Hepatocyte (in vitro differentiated cells): Measurements from ENCODE around the gene PDZD7.

ENCODE experiments used
- EZH2 ChIP-seq: fragments of 200-600 bp; sonication (generic); IDR thresholded peaks from 2 replicates; pipeline ENCODE4 v1.6.1; 2016; ENCODE audit warnings: antibody characterized with exemption, mild to moderate bottlenecking, borderline replicate concordance
- EZH2phosphoT487 ChIP-seq: fragments of 200-600 bp; sonication (generic); IDR thresholded peaks from one replicate; pipeline ENCODE4 v1.6.1; 2018; ENCODE audit warnings: antibody characterized with exemption, mild to moderate bottlenecking, low read depth, moderate library complexity; ENCODE audit not compliant: unreplicated experiment, severe bottlenecking
- TF ChIP-seq, protein P1 (sequence below): fragments of 200-600 bp; sonication (generic); IDR thresholded peaks from 2 replicates; pipeline ENCODE4 v1.5.1; 2016; ENCODE audit warnings: antibody characterized with exemption, mild to moderate bottlenecking; ENCODE audit not compliant: poor library complexity

- TF ChIP-seq EZH2phosphoT487, result no peak
- TF ChIP-seq, protein P1, sequence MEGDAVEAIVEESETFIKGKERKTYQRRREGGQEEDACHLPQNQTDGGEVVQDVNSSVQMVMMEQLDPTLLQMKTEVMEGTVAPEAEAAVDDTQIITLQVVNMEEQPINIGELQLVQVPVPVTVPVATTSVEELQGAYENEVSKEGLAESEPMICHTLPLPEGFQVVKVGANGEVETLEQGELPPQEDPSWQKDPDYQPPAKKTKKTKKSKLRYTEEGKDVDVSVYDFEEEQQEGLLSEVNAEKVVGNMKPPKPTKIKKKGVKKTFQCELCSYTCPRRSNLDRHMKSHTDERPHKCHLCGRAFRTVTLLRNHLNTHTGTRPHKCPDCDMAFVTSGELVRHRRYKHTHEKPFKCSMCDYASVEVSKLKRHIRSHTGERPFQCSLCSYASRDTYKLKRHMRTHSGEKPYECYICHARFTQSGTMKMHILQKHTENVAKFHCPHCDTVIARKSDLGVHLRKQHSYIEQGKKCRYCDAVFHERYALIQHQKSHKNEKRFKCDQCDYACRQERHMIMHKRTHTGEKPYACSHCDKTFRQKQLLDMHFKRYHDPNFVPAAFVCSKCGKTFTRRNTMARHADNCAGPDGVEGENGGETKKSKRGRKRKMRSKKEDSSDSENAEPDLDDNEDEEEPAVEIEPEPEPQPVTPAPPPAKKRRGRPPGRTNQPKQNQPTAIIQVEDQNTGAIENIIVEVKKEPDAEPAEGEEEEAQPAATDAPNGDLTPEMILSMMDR, result no peak
- TF ChIP-seq EZH2, result no peak
These were observed 30.2 kb upstream of the PDZD7 start for GRCh38 chr10:101060951-101061623.
